Choroid plexus epithelial cell (primary cell): Measurements from ENCODE around the gene LRP1.

ENCODE experiments used
- DNase-seq: peaks from one replicate; pipeline ENCODE4 v3.0.0-alpha.2; 2010; ENCODE audit warnings: low read depth
- H3K4me3 ChIP-seq: 2 replicates; pipeline ENCODE4 v1.5.1; 2011; ENCODE audit warnings: low read depth, mild to moderate bottlenecking, control low read depth, low read length, moderate library complexity
- TF ChIP-seq, protein P1 (sequence below): conservative IDR thresholded peaks from 2 replicates; pipeline ENCODE4 v1.5.1; 2011; ENCODE audit warnings: low read depth, mild to moderate bottlenecking, control low read depth, inconsistent platforms, low read length, moderate library complexity

Gene LRP1

DNA sequence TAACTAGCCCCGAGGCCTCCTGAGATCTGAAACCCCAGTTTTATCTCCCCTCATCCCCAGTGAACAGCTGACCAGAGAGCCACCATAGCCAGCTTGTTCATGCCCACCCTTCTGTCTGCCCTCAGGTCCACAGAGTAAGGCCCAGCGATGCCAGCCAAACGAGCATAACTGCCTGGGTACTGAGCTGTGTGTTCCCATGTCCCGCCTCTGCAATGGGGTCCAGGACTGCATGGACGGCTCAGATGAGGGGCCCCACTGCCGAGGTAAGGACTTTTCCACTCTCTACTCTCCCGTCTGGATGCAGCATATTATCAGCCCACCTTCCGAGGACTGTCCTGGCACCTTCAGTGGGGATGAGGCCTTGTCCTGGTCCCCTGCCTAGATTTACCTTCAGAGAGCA, 13.0 kb downstream of the LRP1 start:
- no peak overlapping the region for H3K4me3 ChIP-seq
- TF ChIP-seq, protein P1, sequence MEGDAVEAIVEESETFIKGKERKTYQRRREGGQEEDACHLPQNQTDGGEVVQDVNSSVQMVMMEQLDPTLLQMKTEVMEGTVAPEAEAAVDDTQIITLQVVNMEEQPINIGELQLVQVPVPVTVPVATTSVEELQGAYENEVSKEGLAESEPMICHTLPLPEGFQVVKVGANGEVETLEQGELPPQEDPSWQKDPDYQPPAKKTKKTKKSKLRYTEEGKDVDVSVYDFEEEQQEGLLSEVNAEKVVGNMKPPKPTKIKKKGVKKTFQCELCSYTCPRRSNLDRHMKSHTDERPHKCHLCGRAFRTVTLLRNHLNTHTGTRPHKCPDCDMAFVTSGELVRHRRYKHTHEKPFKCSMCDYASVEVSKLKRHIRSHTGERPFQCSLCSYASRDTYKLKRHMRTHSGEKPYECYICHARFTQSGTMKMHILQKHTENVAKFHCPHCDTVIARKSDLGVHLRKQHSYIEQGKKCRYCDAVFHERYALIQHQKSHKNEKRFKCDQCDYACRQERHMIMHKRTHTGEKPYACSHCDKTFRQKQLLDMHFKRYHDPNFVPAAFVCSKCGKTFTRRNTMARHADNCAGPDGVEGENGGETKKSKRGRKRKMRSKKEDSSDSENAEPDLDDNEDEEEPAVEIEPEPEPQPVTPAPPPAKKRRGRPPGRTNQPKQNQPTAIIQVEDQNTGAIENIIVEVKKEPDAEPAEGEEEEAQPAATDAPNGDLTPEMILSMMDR = no peak
- DNase-seq = no peak

DNA sequence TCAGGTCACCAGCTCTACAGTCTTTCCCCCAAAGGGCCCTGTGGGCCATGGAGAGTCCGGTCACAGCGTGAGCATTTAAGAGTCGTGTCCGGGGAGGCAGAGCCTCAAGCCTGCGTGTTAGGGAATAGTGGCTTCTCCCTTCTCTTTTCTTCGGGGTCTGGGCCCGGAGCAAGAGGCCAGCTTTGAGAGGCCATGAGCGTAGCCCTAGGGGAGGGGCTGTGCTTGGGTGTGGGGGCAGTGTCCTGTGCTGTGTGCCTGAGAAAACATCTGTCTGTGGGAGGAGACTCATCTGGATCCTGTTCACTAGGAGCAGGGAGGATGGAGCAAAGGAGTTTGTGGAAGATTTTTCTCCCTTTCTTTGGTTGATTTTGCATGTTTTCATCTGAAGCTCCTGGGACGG, 13.8 kb downstream of the LRP1 start:
- TF ChIP-seq, protein P1 = no peak
- no peak overlapping the region for H3K4me3 ChIP-seq
- DNase-seq = no peak

DNA sequence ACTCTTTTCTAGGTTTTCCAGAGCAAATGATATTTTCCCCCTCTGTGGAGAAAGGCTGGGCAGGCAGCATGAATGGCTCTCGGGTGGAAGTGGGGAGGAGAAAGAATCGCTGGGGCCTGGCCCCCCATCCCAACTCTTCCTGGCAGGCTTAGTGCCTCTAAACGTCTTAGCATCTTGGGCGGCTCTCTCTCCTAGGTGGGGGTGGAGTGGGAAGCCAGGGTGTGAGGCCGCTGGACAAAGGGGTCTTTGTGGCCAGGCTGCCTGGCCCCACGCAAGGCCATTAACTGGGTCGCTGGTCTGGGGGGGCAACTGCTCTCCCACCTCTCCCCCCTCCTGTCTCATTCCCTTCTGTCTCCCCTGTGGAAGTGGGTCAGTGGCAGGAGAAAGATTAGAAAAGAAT, 14.4 kb downstream of the LRP1 start:
- no peak overlapping the region for H3K4me3 ChIP-seq
- TF ChIP-seq, protein P1 = no peak
- DNase-seq = no peak

DNA sequence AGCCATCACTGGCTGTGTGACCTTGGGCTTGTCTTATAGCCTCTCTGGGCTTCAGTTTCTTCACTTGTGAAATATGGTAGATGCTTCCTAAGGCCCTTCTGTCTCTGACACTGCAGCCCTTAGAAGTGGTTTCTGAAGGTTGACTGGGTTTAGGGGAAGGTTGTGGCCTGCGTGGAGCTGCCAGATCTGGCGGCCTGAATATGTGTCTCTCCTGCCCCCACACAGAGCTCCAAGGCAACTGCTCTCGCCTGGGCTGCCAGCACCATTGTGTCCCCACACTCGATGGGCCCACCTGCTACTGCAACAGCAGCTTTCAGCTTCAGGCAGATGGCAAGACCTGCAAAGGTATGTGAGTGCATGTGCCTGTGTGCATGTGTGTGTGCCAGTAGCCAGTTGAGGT, 15.2 kb downstream of the LRP1 start:
- TF ChIP-seq, protein P1 = no peak
- H3K4me3 ChIP-seq = no peak overlapping the region
- no peak for DNase-seq

DNA sequence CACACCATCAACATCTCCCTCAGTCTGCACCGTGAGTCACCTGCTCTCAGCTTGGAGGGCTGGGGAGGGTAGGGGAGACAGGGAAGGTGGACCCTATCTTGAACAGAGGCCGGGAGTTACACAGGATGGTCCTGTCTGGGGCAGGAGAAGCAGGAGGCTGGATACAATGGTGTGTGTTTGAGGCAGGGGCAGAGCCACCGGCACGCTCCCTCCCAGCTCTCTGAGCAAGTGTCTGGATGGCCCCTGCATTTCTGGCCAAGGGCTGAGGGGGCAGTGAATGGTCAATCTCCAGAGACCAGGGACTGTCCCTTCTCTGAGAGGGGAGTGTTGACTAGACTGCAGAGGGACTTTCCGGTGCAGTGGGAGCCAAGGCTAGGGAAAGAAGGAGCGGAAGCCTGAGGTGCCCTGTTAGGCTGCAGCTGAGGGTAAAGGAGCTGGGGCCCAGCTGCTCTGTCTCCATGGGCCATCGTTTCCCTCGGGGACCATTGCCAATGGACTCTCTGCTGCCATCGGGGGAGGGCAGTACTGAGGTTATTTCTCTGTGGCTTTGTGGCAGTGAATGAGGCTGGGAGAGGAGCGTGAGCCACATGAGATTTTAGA, 17.3 kb downstream of the LRP1 start:
- DNase-seq = no peak
- no peak overlapping the region for H3K4me3 ChIP-seq
- TF ChIP-seq, protein P1 = no peak

DNA sequence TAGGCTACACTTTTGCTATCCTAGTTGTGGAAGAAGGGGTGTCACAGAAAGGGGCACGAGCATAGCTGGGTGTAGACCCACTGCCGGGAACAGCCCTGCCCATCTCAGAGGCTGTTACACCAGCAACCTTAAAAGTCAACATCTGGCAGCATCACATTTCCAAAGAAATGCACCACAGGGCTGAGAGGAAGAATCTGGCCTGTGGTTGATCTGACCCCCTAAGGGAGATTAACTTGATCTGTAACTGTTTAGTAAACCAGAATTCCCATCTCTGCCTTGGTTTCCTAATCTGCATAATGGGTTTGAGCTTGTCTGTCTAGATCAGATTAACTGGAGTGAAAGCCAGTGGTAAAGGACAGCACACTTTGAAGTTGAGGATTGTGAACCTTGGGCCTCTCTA, 17.8 kb downstream of the LRP1 start:
- TF ChIP-seq, protein P1 = no peak
- no peak overlapping the region for H3K4me3 ChIP-seq

More for the DNA sequence above, 17.8 kb downstream of the LRP1 start:
- peak; percentile 57 for DNase-seq
